GM12865 (cell line): Measurements from ENCODE around the gene P4HA3.

Experiments used
- DNase-seq: peaks from one replicate; pipeline ENCODE4 v3.0.0; 2010; ENCODE audit warnings: low read depth
- H3K4me3 ChIP-seq: 2 replicates; pipeline ENCODE4 v1.5.1; 2011; ENCODE audit warnings: mild to moderate bottlenecking, low read depth, low read length, control low read depth
- TF ChIP-seq, protein P1 (sequence below): IDR thresholded peaks from 2 replicates; pipeline ENCODE4 v1.5.1; 2011; ENCODE audit warnings: low read length, control low read depth, low read depth, inconsistent platforms; ENCODE audit not compliant: insufficient read depth; ENCODE audit errors: missing control alignments

The P4HA3 gene

GRCh38 chr11:74256378-74257133 lies 54.9 kb downstream of the P4HA3 start:
- no peak overlapping the region for H3K4me3 ChIP-seq
- TF ChIP-seq, protein P1, sequence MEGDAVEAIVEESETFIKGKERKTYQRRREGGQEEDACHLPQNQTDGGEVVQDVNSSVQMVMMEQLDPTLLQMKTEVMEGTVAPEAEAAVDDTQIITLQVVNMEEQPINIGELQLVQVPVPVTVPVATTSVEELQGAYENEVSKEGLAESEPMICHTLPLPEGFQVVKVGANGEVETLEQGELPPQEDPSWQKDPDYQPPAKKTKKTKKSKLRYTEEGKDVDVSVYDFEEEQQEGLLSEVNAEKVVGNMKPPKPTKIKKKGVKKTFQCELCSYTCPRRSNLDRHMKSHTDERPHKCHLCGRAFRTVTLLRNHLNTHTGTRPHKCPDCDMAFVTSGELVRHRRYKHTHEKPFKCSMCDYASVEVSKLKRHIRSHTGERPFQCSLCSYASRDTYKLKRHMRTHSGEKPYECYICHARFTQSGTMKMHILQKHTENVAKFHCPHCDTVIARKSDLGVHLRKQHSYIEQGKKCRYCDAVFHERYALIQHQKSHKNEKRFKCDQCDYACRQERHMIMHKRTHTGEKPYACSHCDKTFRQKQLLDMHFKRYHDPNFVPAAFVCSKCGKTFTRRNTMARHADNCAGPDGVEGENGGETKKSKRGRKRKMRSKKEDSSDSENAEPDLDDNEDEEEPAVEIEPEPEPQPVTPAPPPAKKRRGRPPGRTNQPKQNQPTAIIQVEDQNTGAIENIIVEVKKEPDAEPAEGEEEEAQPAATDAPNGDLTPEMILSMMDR = no peak
- no peak for DNase-seq

- DNase-seq = peak; percentile 67
- H3K4me3 ChIP-seq = no peak overlapping the region
Observed at GRCh38 chr11:74255741-74256375, 55.6 kb downstream of the P4HA3 start.

DNA sequence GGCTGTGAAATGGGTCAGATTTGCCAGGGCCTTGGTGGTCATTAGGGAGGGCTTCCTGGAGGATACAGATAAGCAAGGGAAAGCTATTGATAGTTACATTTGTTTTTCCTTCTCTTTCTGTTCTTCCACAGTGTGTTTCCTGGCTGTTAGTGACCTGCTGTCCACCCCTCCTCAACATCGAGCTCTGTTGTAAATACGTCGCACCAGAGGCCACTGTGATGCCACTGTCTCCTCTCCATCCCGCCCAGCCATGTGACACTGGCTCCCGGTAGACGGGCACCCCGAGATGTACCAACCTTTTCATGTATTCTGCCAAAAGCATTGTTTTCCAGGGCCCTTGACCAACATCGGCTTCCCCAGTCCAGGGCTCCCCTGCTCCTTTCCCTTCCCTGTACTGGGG lies 58.1 kb downstream of the P4HA3 start:
- no peak overlapping the region for H3K4me3 ChIP-seq
- no peak for DNase-seq
- TF ChIP-seq, protein P1 = no peak

More at GRCh38 chr11:74255741-74256375, 55.6 kb downstream of the P4HA3 start:
- TF ChIP-seq, protein P1 = peak; percentile 90

GRCh38 chr11:74249496-74249895 lies 61.9 kb downstream of the P4HA3 start:
- DNase-seq = no peak
- no peak overlapping the region for H3K4me3 ChIP-seq
- TF ChIP-seq, protein P1 = no peak

- DNase-seq = no peak
- no peak overlapping the region for H3K4me3 ChIP-seq
- TF ChIP-seq, protein P1 = no peak
Observed at GRCh38 chr11:74248469-74248868, 63.0 kb downstream of the P4HA3 start.

- DNase-seq = no peak
- no peak overlapping the region for H3K4me3 ChIP-seq
- TF ChIP-seq, protein P1 = no peak
Observed at GRCh38 chr11:74238243-74238642, 73.2 kb downstream of the P4HA3 start.

- no peak overlapping the region for H3K4me3 ChIP-seq
- DNase-seq = no peak
- TF ChIP-seq, protein P1 = no peak
Observed at GRCh38 chr11:74237541-74237940, 73.9 kb downstream of the P4HA3 start.
